Measurements from ENCODE around the gene ASB13. TPM values are rescaled to one million over a fixed set of nuclear protein-coding genes. Genes with fewer than 3 reads are reported as not detected.

Gene ASB13
- total and polyA plus RNA-seq, 10 of the 15 experiments (the other 5 are each of a cell fraction or from before 2014, with no cell fraction given): 0.02 to 0.59 (median 0.10) TPM; not detected in 2

DNA sequence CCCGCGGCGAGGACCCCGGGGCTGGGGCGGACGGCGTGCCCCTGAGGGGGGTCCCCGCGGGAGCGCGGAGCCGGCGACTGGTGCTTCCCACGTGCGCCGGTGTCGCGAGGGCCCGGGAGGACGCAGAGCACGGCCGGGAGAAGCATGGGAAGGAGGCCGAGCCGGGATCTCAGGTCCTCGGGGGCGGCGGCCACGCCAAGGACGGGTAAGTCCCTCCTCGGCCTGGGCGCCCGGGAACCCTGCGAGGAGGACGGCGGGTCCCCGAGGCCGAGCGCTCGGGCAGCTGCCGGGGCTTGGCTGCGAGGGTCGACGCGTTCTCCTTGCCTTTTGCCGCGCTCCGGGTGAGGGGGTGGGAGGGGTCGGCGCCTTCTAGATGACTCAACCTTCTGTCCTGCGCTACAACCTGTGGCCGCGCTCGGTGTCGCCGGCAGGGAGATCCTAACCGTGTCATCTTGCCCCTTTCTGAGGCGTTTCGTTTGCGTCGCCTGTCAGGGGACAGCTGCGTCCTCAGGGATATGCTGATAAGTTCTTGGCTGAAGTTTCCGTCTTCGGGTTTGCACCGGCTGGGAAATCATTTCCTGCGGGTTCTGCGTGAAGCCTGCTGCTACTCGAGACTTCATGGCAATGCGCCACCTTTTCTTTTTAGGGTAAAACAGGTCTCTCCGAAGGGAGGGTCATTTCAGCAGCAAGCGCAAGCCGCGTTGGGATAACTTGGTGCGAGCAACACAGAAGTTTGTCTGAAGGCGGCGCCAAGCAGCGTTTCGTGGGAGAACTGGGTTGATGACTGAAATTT, 18.8 kb upstream of the ASB13 start (continued):
- TF ChIP-seq PBX3 (IDR thresholded peaks at IDR 0.05; ENCODE audit: insufficient replicate concordance, low read depth, low read length) (peak; percentile 14), NRF1 (conservative IDR thresholded peaks at IDR 0.05; ENCODE audit: low read depth, low read length) (no peak), USF2 (IDR thresholded peaks at IDR 0.05; ENCODE audit: borderline replicate concordance, low read depth, low read length) (no peak), PML (IDR thresholded peaks at IDR 0.05; ENCODE audit: low read length) (no peak), RBBP5 (conservative IDR thresholded peaks at IDR 0.05) (no peak; the same call in none of the 2 replicates), PAX8 (IDR thresholded peaks at IDR 0.05) (no peak), JUNB (IDR thresholded peaks at IDR 0.05) (0 out of 2 replicates have a peak, but pooled peaks have one; percentile 9), PAX5 (IDR thresholded peaks at IDR 0.05; ENCODE audit: borderline replicate concordance, low read depth, low read length) (no peak), NBN (IDR thresholded peaks at IDR 0.05) (0 out of 2 replicates have a peak, but pooled peaks have one; percentile 43), BHLHE40 (IDR thresholded peaks at IDR 0.05; ENCODE audit: borderline replicate concordance in 1 of 2, low read depth in 2 of 2, low read length in 1 of 2) (peak in 1 of 2 experiments; percentile 83; a peak in 2 of 4 replicates), WRNIP1 (IDR thresholded peaks at IDR 0.05; ENCODE audit: borderline replicate concordance, low read depth, low read length) (no peak), BCLAF1 (IDR thresholded peaks at IDR 0.05) (no peak), TCF7 (IDR thresholded peaks at IDR 0.05; ENCODE audit: borderline replicate concordance) (no peak), NFIC (IDR thresholded peaks at IDR 0.05; ENCODE audit: low read depth, low read length) (no peak), NFXL1 (IDR thresholded peaks at IDR 0.05; ENCODE audit: borderline replicate concordance) (no peak), HSF1 (IDR thresholded peaks at IDR 0.05; ENCODE audit: low read depth, low read length) (no peak), HCFC1 (IDR thresholded peaks at IDR 0.05; ENCODE audit: low read length) (no peak), RELA (IDR thresholded peaks at IDR 0.05; ENCODE audit: borderline replicate concordance, partially characterized antibody) (no peak)
- TF ChIP-seq, protein P1, sequence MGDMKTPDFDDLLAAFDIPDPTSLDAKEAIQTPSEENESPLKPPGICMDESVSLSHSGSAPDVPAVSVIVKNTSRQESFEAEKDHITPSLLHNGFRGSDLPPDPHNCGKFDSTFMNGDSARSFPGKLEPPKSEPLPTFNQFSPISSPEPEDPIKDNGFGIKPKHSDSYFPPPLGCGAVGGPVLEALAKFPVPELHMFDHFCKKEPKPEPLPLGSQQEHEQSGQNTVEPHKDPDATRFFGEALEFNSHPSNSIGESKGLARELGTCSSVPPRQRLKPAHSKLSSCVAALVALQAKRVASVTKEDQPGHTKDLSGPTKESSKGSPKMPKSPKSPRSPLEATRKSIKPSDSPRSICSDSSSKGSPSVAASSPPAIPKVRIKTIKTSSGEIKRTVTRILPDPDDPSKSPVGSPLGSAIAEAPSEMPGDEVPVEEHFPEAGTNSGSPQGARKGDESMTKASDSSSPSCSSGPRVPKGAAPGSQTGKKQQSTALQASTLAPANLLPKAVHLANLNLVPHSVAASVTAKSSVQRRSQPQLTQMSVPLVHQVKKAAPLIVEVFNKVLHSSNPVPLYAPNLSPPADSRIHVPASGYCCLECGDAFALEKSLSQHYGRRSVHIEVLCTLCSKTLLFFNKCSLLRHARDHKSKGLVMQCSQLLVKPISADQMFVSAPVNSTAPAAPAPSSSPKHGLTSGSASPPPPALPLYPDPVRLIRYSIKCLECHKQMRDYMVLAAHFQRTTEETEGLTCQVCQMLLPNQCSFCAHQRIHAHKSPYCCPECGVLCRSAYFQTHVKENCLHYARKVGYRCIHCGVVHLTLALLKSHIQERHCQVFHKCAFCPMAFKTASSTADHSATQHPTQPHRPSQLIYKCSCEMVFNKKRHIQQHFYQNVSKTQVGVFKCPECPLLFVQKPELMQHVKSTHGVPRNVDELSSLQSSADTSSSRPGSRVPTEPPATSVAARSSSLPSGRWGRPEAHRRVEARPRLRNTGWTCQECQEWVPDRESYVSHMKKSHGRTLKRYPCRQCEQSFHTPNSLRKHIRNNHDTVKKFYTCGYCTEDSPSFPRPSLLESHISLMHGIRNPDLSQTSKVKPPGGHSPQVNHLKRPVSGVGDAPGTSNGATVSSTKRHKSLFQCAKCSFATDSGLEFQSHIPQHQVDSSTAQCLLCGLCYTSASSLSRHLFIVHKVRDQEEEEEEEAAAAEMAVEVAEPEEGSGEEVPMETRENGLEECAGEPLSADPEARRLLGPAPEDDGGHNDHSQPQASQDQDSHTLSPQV (IDR thresholded peaks at IDR 0.05): no peak
